HL-60 (cell line): ENCODE results near the gene AFAP1L1.

Source experiments
- CTCF ChIP-seq: IDR thresholded peaks from one replicate; pipeline ENCODE4 v1.5.1; 2011; ENCODE audit warnings: low read length, control low read depth, inconsistent platforms; ENCODE audit not compliant: insufficient read depth
- GABPA ChIP-seq: IDR thresholded peaks from 2 replicates; pipeline ENCODE4 v1.6.1; 2012; ENCODE audit warnings: low read depth
- POLR2AphosphoS5 ChIP-seq: IDR thresholded peaks from 2 replicates; pipeline ENCODE4 v1.6.1; 2012; ENCODE audit warnings: low read depth
- SPI1 ChIP-seq: IDR thresholded peaks from 2 replicates; pipeline ENCODE4 v1.6.1; 2012; ENCODE audit warnings: low read depth, mild to moderate bottlenecking, borderline replicate concordance
- TF ChIP-seq, protein P1 (sequence below): IDR thresholded peaks from 2 replicates; pipeline ENCODE4 v1.6.1; 2012; ENCODE audit warnings: low read depth; ENCODE audit not compliant: insufficient replicate concordance

DNA sequence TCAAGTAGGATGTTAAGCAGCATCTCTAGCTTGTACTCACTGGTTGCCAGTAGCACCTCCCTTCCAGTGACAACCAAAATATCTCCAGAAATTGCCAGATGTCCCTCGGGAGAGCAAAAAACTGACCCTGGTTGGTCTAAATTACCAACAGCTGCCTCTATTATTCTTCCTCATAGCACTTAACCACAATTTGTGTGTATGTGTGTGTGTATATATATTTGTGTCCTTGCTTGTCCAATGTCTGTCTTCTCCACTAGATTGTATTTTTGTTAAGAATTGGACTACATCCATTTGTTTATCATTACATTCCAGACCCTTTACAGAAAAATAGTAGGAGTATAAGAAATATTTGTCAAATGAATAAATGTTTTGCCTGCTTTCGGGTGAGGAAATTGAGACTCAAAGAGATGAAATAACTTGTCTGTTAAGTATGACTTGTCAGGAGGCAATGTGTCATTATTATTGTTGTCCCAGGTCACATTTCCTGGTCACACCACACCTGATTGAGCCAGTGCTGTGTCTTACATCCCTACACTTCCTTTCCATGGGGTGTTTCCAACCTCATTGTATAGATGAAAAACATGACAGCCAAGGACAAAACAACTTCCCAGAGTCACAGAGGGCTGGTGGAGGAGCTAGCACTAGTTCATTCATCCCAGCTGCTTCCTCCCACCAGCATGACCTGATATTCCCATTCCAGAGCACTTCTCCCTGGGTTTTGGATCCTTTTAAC, 62.2 kb downstream of the AFAP1L1 start:
- no peak for TF ChIP-seq GABPA
- no peak for TF ChIP-seq CTCF
- TF ChIP-seq, protein P1, sequence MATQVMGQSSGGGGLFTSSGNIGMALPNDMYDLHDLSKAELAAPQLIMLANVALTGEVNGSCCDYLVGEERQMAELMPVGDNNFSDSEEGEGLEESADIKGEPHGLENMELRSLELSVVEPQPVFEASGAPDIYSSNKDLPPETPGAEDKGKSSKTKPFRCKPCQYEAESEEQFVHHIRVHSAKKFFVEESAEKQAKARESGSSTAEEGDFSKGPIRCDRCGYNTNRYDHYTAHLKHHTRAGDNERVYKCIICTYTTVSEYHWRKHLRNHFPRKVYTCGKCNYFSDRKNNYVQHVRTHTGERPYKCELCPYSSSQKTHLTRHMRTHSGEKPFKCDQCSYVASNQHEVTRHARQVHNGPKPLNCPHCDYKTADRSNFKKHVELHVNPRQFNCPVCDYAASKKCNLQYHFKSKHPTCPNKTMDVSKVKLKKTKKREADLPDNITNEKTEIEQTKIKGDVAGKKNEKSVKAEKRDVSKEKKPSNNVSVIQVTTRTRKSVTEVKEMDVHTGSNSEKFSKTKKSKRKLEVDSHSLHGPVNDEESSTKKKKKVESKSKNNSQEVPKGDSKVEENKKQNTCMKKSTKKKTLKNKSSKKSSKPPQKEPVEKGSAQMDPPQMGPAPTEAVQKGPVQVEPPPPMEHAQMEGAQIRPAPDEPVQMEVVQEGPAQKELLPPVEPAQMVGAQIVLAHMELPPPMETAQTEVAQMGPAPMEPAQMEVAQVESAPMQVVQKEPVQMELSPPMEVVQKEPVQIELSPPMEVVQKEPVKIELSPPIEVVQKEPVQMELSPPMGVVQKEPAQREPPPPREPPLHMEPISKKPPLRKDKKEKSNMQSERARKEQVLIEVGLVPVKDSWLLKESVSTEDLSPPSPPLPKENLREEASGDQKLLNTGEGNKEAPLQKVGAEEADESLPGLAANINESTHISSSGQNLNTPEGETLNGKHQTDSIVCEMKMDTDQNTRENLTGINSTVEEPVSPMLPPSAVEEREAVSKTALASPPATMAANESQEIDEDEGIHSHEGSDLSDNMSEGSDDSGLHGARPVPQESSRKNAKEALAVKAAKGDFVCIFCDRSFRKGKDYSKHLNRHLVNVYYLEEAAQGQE: no peak
- no peak for TF ChIP-seq POLR2AphosphoS5
- no peak for TF ChIP-seq SPI1
